GM15510 (cell line): ENCODE data around the gene HOXA3.

ENCODE experiments used
- POLR2A ChIP-seq: IDR thresholded peaks from 3 replicates; pipeline ENCODE4 v1.6.1; 2011; ENCODE audit warnings: borderline replicate concordance; ENCODE audit not compliant: insufficient read length; ENCODE audit errors: extremely low read depth

HOXA3 gene

DNA sequence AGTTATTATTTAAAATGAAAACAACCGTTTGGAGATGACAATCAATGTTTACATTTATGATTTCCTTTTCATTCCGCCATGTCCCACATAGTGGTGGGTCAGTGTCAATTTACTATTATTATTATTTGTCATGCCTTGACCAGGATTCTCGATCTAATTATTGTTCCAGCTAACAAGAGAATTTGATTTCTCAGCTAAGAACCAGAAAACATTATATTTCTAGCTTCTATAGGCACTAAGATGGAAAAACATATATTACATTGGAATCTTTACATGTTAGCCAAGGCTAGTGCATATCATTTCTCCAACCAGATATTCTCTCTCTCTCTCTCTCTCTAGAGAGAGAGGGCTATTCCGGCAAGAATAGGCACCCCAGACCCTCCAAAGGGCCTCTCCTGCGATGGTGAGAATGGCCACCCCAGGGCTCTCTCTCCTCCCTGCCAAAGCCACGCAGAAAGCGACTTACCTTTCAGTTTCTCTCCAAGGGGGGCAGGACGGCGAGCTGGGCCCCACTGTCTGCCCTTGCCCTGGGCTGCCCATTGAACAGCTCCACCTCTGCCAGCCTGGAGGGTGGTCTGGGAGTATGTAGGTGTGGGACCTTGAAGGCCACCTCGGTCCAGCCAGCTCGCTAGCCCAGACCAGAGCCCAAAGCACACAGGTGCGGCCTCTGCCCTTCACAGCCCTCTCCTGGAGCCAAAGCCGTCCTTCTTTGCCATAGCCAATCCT, 2.4 kb downstream of the HOXA3 start:
- no peak for TF ChIP-seq POLR2A

DNA sequence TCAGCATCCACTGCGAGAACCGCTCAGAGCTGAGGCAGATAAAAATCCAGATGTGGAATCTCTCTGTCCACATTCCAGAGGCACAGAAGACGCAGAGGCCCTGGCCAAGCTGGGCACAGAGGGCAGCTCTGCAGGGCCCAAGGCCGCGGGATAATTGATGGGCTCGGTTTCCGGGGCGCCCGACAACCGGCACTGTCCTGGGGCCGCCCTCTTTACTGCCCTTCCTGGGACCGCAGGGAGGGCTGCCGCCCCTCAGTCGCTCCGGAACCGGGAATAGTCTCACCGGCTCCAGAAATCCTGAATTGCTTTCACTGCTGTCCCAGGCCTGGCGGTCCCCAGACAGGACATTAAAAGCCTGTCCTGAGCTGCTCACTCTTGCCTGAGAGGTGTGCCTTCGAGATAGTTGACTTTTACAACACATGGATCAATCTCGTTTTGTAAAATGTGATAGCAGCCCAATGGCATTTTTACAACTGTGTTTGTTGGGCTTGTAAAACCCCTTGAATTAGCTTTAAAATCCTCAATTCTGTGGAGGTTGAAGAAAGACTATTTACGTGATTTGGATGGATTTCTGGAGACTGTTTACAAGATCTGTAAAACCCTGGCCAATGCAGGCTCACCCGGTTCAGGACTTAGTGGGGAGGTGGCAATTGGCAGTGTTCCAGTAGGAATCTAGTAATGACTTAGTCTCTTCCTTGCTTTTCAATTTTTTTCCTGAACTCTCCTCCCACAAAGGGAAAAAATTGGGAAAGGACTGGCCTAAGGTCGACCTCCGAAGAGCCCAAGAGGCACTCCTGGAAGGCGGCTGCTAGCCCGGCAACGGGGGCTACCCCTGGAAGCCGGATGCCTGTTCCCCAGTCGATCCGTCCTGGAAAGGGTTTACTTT, 3.4 kb downstream of the HOXA3 start:
- no peak for TF ChIP-seq POLR2A

DNA sequence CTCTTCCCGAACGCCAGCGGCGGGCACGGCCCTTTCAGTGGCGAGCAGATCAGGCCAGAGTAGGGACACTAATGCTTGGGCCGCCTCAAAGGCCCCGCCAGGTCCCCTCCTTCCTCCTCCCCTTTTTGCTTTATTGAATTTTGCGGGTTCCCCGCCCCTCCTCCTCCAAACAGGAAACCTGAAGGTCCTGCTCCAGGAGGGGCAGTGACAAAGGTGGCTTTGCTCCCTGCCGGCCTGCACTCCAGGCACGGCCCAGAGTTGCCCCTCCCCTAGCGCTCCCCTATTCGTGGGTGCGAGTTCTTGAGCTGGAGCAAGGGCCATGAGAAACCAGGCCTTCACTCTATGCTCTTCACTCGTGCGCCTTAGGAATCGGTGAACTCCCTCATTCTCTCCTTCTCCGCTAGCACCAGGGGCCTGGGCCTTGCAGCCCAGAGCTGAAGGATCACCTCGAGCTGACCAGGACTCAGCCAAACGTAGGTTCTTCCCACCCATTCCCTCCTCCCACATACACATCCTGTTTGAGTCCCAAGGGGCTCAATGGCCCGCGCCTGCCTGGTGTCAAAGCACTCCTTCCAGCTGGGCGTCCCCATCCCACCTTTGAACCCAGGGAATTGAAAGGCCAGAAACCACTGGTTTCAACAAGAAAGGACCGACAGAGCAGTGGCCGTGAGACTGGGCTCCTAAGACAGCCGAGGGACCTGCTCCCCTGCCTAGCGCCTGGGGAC, 4.2 kb downstream of the HOXA3 start:
- no peak for TF ChIP-seq POLR2A

DNA sequence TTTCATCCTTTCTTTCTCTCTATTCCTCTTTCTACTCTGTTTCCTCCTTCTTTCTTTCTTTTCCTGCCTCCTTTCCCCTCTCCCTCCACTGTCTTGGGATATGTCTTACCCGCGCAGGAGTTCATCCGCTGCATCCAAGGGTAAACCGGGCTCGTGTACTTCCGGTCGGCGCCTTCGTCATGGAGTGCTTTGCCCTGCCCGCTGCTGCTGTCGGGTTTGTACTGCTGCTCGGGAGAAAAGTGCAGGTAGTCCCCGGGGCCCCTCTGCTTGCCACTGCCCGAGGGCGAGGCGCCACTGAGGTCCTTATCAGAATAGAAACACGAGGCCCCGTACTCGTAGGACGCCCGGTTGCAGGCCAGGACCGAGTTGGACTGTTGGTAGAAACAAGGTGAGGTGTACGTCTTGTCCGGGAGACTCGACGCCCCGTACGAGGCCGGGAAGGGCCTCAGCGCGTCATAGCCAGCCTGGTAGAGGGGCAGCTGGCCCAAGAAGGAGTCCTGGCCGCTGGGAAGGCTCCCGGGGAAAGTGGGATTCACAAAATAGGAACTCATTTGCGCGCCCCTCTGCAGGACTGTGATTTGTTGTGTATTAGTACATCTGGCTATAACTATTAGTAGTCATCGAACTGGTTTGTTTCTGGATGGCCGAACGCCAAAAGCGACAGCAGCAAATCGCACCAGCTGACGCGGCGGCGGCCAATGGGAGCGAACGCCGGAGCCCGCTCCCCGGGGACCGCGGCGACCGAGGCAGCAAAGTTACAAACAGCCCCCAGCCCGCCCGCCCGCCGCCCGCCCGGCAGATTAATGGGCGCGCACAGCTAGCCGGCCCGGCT, 5.0 kb downstream of the HOXA3 start, which contains the start of gene HOXA6:
TSS of gene HOXA6 (minus strand) at position 576 of the 832 bp plus-strand sequence. CDS start at position 551, 25 bp downstream.
- no peak for TF ChIP-seq POLR2A

DNA sequence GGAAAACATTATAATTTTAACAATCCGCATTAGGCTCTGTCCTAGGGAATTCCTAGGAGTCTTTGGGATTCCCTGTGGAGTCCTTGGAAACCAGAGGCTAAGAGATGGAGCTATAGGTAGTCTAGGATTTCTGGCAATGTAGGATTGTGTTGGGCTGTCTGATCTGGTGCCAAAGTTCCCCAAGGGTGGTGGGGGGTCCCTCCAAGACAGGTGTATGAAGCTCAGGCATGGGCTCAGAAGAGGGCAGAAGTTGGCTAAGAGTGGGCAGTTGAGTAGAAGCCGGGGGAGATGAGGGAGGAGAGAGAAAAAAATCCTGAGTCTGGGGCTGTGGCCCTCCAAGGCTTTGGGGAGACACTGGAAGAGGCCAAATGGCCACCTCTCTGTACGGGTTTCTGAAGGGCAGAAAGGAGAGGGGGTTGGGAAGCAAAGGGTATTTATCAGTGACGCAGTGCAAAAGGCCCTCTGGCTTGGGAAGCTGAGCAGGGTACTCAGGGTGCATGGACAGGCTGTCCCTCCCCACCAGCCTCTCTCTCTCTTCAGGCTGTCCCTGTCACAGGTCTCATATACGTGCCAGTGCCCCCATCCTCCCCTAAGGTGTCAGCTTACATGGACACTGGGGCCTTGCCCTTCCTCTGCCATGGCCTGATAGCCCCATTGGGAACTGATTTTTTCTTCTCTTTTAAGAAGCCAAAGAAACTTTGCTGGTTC, 5.7 kb downstream of the HOXA3 start:
- TF ChIP-seq POLR2A, result no peak

DNA sequence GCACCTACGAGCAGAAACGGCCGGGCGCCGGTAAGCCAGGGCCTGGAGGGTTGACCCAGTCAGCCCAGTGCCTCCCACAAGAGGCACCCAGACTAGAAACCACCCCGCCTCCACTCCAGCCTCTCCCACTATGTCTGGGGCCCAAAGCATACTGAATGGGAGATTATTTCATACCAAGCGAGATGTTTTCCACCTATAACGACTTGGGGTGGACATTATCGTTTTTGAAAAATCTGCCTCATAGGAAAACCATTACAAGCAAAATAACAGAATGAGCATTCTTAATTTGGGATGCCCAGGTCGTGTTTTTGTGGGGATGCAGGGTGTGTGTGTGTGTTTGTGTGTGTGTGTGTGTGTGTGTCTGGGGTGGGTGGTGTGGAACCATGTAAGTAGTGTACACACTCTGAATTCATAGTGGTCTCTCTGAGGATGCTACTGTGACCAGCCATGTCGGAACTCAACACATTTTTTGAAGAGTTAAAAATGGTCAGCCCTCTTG, 6.4 kb downstream of the HOXA3 start:
- no peak for TF ChIP-seq POLR2A

DNA sequence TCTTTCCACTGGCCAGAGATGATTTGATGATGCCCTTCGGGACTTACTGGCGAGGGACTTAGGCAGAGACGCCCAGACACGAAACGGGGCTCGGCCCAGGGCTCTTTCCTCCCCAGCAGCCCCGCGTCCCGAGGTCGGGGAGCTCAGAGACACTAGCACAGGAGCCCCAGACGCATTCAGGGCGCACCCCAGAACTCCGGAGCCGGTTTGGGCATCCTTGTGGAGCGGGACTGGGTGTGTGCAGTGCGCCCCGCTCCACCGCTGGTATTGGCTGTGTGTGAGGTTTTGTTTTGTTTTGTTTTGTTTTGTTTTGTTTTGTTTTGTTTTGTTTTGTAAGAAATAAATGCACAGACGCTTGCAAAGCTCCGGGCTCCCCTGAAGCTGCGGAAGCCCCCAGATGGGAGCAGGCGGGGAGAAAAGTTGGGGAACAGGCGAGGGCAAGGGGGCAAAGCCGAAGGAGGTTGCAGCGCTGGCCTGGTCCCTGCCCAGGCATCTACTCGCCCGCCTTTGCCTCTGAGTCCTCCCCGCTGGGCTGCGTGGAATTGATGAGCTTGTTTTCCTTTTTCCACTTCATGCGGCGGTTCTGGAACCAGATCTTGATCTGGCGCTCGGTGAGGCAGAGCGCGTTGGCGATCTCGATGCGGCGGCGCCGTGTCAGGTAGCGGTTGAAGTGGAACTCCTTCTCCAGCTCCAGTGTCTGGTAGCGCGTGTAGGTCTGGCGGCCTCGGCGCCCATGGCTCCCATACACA, 7.0 kb downstream of the HOXA3 start:
- no peak for TF ChIP-seq POLR2A

DNA sequence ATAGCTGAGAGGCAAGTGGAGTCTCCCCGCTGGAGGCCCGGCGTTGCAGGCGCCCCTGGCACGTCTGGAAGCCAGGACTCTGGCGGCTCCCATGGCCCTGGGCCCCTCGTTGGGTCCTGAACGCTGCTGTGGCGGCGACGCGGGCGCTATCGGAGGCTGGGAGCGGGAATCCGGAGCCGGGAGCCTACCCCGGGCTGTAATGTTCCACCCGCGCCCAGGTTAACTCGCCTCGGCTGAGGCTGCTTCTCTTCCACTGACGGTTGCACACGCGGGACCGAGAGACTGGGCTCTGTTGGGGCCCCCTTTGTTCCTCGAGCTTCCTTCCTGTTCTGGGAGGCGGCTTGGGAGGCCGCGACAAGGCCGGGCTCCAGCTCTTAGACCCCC, 7.6 kb downstream of the HOXA3 start:
- TF ChIP-seq POLR2A, result no peak

DNA sequence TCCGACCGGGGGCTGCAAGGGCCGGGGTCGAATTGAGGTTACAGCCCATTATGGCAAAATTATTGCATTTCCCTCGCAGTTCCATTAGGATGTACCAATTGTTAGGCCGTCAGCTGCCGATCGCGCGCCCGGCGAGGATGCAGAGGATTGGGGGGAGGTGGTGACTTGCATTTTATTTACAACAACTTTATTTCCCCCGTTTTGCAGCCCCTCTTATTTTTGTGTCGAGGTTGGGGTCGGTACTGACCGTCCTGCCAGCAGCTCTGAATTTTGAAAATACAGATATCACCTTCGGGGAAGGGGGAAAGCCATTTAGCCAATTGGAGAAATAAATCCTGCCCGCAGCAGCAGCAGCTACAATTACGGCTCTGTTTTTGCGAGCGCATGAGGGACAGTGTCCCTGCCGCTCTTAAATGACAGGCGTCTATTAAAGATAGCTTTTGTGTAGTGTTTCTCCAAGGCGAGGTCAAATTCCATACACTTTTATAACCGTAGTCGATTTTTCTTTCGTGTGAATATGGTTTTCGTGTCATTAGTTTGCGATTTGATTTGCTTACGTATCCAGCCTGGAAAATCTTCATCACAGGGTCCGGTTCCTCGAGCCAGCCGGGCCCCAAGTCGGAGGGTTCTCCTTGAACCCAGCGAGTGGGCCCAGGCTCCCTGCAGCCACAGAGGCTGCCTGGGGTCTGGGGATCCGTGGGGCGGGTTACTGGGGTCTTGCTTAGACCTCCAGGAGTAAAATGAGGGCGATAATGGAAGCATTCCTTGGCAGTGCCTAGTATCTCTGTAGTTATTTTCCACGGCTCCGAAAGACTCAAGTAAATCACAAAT, 8.2 kb downstream of the HOXA3 start:
- TF ChIP-seq POLR2A, result no peak

DNA sequence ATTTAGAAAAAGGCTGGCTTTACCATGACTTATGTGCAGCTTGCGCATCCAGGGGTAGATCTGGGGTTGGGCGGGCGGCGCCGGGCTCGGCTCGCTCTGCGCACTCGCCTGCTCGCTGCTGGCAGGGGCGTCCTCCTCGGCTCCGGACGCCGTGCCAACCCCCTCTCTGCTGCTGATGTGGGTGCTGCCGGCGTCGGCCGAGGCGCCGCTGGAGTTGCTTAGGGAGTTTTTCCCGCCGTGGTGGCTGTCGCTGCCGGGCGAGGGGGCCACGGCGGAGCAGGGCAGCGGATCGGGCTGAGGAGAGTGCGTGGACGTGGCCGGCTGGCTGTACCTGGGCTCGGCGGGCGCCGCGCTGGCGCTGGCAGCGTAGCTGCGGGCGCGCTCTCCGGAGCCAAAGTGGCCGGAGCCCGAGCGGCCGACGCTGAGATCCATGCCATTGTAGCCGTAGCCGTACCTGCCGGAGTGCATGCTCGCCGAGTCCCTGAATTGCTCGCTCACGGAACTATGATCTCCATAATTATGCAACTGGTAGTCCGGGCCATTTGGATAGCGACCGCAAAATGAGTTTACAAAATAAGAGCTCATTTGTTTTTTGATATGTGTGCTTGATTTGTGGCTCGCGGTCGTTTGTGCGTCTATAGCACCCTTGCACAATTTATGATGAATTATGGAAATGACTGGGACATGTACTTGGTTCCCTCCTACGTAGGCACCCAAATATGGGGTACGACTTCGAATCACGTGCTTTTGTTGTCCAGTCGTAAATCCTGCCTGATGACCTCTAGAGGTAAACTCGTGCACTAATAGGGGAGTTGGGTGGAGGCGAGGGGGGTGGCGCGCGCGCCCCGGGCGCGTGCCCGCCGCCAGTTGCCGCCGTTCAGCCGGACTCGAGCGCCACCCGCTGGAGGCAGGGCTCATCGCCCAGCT, 9.1 kb downstream of the HOXA3 start, which contains the start of gene HOXA5:
TSS of gene HOXA5 (minus strand) at position 659 of the 927 bp plus-strand sequence. CDS start at position 585, 74 bp downstream.
- TF ChIP-seq POLR2A, result no peak

DNA sequence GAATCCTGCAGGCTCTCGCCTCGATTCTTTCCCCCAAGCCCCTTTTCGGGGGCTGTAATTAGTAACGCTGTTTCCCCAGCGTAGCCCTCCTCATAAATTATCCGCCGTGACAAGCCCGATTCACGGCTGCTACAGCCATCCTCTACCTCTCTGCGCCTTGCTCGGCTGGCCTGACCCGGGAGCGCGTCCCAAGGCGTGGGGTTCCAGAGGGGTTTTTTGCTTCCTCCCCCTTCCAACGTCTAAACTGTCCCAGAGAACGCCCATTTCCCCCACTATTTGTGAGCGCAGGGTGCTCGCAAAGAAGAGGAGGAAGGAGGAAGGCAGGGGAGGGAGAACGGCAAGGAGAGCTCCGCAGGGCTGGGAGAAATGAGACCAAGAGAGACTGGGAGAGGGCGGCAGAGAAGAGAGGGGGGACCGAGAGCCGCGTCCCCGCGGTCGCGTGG, 9.8 kb downstream of the HOXA3 start:
- no peak for TF ChIP-seq POLR2A
